K562 (cell line): ENCODE data around the gene SPTLC1. TPM values are rescaled to one million over a fixed set of nuclear protein-coding genes. Genes with fewer than 3 reads are reported as not detected.

Experiments used
- ATAC-seq: fragments of 200-7000 bp; cut with Tn5 transposase; 3 replicates; pipeline ENCODE4 v1.9.1; 2020; ENCODE audit warnings: moderate library complexity
- BruUV-seq: library from RNA; stranded (reverse); fragments of 400-500 nt; replicated peaks from 2 replicates; lab custom pipeline; 2021; lab: Mats Ljungman, UMichigan
- CTCF ChIA-PET: fragments of 300-600 bp; formaldehyde crosslinking; extraction: SDS; loops from one replicate; lab custom pipeline; 2021; ENCODE audit warnings: low intra/inter-chr PET ratio; lab: Yijun Ruan, JAX
- POLR2A ChIA-PET: fragments of 300-600, 350-650 bp; sonication (Branson Sonifier 250); formaldehyde crosslinking; extraction: SDS; loops from one replicate; lab custom pipeline; 2021; ENCODE audit warnings: antibody characterized with exemption, inconsistent platforms; lab: Yijun Ruan, JAX
- DNase-seq, 4 experiments: peaks; one replicate each; pipeline versions ENCODE4 v3.0.0 to v3.0.0-alpha.2; 2011 to 2018; ENCODE audit warnings: low spot score in 3 of 4, mixed read lengths in 3 of 4; ENCODE audit errors: extremely low read depth in 1 of 4
- FAIRE-seq: peaks from 2 replicates; lab custom pipeline; 2011; peaks lifted over from hg19 to GRCh38; lab: Jason Lieb, UNC
- H2AFZ ChIP-seq: 2 replicates; pipeline ENCODE4 v1.6.0; 2011; ENCODE audit warnings: low read depth, low read length, control low read depth, inconsistent platforms
- H3K27ac ChIP-seq: fragments of 200-600 bp; 3 replicates; pipeline ENCODE4 v1.8.0; 2011; ENCODE audit warnings: low read depth, mild to moderate bottlenecking, control low read depth, inconsistent platforms, low read length, moderate library complexity, mixed read lengths; ENCODE audit errors: extremely low read depth
- H3K27me3 ChIP-seq, 2 experiments: fragments of 300-600 bp in 1 of 2; 2 replicates in 1 of 2; 3 replicates in 1 of 2; pipeline versions ENCODE4 v1.6.0 to v1.8.0; 2011; ENCODE audit warnings: inconsistent platforms in 2 of 2, low read length in 2 of 2, mild to moderate bottlenecking in 1 of 2, mixed read lengths in 1 of 2, moderate library complexity in 1 of 2; ENCODE audit not compliant: control insufficient read depth in 2 of 2, insufficient read depth in 2 of 2
- H3K36me3 ChIP-seq: fragments of 300-600 bp; 3 replicates; pipeline ENCODE4 v1.8.0; 2011; ENCODE audit warnings: mild to moderate bottlenecking, low read length, inconsistent platforms; ENCODE audit not compliant: control insufficient read depth, insufficient read depth
- H3K4me1 ChIP-seq, 2 experiments: fragments of 200-600 bp in 1 of 2; replicated peaks in 1 of 2; 2 replicates in 1 of 2; 3 replicates in 1 of 2; pipeline versions ENCODE4 v1.5.1 to v1.8.0; 2011; ENCODE audit warnings: inconsistent platforms in 2 of 2, low read length in 2 of 2, mild to moderate bottlenecking in 1 of 2, mixed read lengths in 1 of 2, moderate library complexity in 1 of 2; ENCODE audit not compliant: control insufficient read depth in 2 of 2, insufficient read depth in 2 of 2
- H3K4me2 ChIP-seq: 2 replicates; pipeline ENCODE4 v1.6.1; 2011; ENCODE audit warnings: low read length, control low read depth, inconsistent platforms, mixed read lengths; ENCODE audit not compliant: insufficient read depth
- H3K4me3 ChIP-seq: fragments of 200-600 bp; sonication (generic), shearing (Covaris generic); 2 replicates; pipeline ENCODE4 v1.5.1; 2016; ENCODE audit warnings: control low read depth, inconsistent platforms
- H3K79me2 ChIP-seq: fragments of 200-600 bp; 3 replicates; pipeline ENCODE4 v1.8.0; 2011; ENCODE audit warnings: low read length, inconsistent platforms; ENCODE audit not compliant: control insufficient read depth, insufficient read depth
- H3K9ac ChIP-seq, 2 experiments: 2 replicates each; pipeline versions ENCODE4 v1.6.0 to v1.6.1; 2011; ENCODE audit warnings: low read depth in 2 of 2, low read length in 2 of 2, control low read depth in 1 of 2, inconsistent platforms in 1 of 2, mild to moderate bottlenecking in 1 of 2, mixed read lengths in 1 of 2; ENCODE audit not compliant: insufficient read depth in 1 of 2
- H3K9me1 ChIP-seq: one replicate; pipeline ENCODE4 v1.6.0; 2011; ENCODE audit warnings: inconsistent platforms, mild to moderate bottlenecking, low read length, moderate library complexity; ENCODE audit not compliant: control insufficient read depth, insufficient read depth
- H3K9me3 ChIP-seq: replicated peaks from 2 replicates; pipeline ENCODE4 v1.5.1; 2011; ENCODE audit warnings: low read depth, low read length, inconsistent platforms; ENCODE audit not compliant: control insufficient read depth, insufficient read depth
- H4K20me1 ChIP-seq: replicated peaks from 2 replicates; pipeline ENCODE4 v1.6.1; 2011; ENCODE audit warnings: low read length, inconsistent platforms, mixed read lengths; ENCODE audit not compliant: control insufficient read depth, insufficient read depth
- CAMTA2 ChIP-seq: fragments of 250-450 bp; sonication (Bioruptor Pico); conservative IDR thresholded peaks from 2 replicates; pipeline ENCODE4 v1.5.1; 2022
- CREB1 ChIP-seq, 2 experiments: sonication (generic) in 1 of 2; formaldehyde crosslinking in 1 of 2; IDR thresholded peaks; 2 replicates each; pipeline versions ENCODE4 v1.6.1 to v1.8.0; 2012 to 2022; ENCODE audit warnings: inconsistent platforms in 1 of 2, mild to moderate bottlenecking in 1 of 2, missing genetic modification reagents in 1 of 2, moderate library complexity in 1 of 2
- CTCFL ChIP-seq: IDR thresholded peaks from 2 replicates; pipeline ENCODE4 v1.6.1; 2011; ENCODE audit warnings: borderline replicate concordance, low read depth, mild to moderate bottlenecking, moderate library complexity, low read length; ENCODE audit not compliant: insufficient read depth, poor library complexity, severe bottlenecking
- CXXC5 ChIP-seq: fragments of 250-450 bp; sonication (Bioruptor Pico); IDR thresholded peaks from 2 replicates; pipeline ENCODE4 v1.8.0; 2022; ENCODE audit warnings: inconsistent platforms, mild to moderate bottlenecking, moderate library complexity
- DEAF1 ChIP-seq: fragments of 450-650 bp; formaldehyde crosslinking; IDR thresholded peaks from 2 replicates; pipeline ENCODE4 v1.4.0; 2020; ENCODE audit warnings: mild to moderate bottlenecking, moderate library complexity
- EP300 ChIP-seq: IDR thresholded peaks from 2 replicates; pipeline ENCODE4 v1.6.1; 2012; ENCODE audit warnings: low read length, improper control_type of control experiment
- GABPB1 ChIP-seq: sonication (generic); formaldehyde crosslinking; IDR thresholded peaks from 2 replicates; pipeline ENCODE4 v1.8.0; 2022; ENCODE audit warnings: mild to moderate bottlenecking, missing genetic modification reagents
- HEY1 ChIP-seq: fragments of 250-450 bp; sonication (Bioruptor Pico); IDR thresholded peaks from 2 replicates; pipeline ENCODE4 v1.5.0; 2020; ENCODE audit warnings: mild to moderate bottlenecking, moderate library complexity, borderline replicate concordance
- KLF16 ChIP-seq: IDR thresholded peaks from 2 replicates; pipeline ENCODE4 v1.6.1; 2016; ENCODE audit warnings: antibody characterized with exemption
- NONO ChIP-seq, 2 experiments: fragments of 200-400 bp in 1 of 2; fragments of 450-650 bp in 1 of 2; formaldehyde crosslinking in 1 of 2; IDR thresholded peaks; 2 replicates each; pipeline ENCODE4 v1.6.1; 2017; ENCODE audit warnings: low read depth in 2 of 2, mild to moderate bottlenecking in 2 of 2, moderate library complexity in 2 of 2, low read length in 1 of 2
- PCBP2 ChIP-seq: fragments of 200-400 bp; formaldehyde crosslinking; IDR thresholded peaks from 2 replicates; pipeline ENCODE4 v1.6.1; 2018; ENCODE audit warnings: low read length, low read depth, mild to moderate bottlenecking, moderate library complexity; ENCODE audit not compliant: poor library complexity, severe bottlenecking
- SMARCC2 ChIP-seq: fragments of 450-650 bp; IDR thresholded peaks from 2 replicates; pipeline ENCODE4 v1.6.1; 2017; ENCODE audit warnings: antibody characterized with exemption, moderate library complexity, mild to moderate bottlenecking, low read depth
- SNAPC5 ChIP-seq: fragments of 250-450 bp; sonication (Bioruptor Pico); IDR thresholded peaks from 2 replicates; pipeline ENCODE4 v1.8.0; 2021; ENCODE audit warnings: moderate library complexity, mild to moderate bottlenecking, inconsistent platforms
- ZBED1 ChIP-seq: IDR thresholded peaks from 2 replicates; pipeline ENCODE4 v1.6.1; 2014
- WGBS: fragments of 100-300 bp; shearing (Covaris generic); methylation state at CpG from one replicate; pipeline ENCODE4 v1.1.6; 2016; ENCODE audit warnings: low coverage, mixed read lengths; ENCODE audit not compliant: insufficient coverage; ENCODE audit errors: missing lambda C conversion rate; 5-methylcytosine and 5-hydroxymethylcytosine counted together
- in situ Hi-C: fragments of 300-500 bp; cut with MboI; formaldehyde crosslinking; loops from 4 replicates; pipeline ENCODE4 v1.15.0; 2018; ENCODE audit warnings: inconsistent platforms, mixed read lengths
- intact Hi-C: fragments of 100-400 bp; cut with micrococcal nuclease; formaldehyde crosslinking; loops from 2 replicates; pipeline ENCODE4 v1.14.2; 2022
- polyA plus RNA-seq, 8 experiments: library from polyadenylated mRNA; depleted of rRNA in 4 of 8; stranded (reverse) in 5 of 8; unstranded in 3 of 8; fragments of >200 nt; fragmentation: Nextera tagmentation in 2 of 8; fragmentation: Illumina TruSeq in 1 of 8; extraction: Ambion mirVana in 2 of 8; extraction: Trizol in 1 of 8; gene quantifications; 2 replicates each; pipeline versions ENCODE4 v1.2.1 to v1.2.3, GENCODE V29; 2011 to 2014; ENCODE audit warnings: inconsistent platforms in 1 of 8, missing spikeins in 1 of 8
- total RNA-seq, 7 experiments: library from RNA; depleted of rRNA in 6 of 7; stranded (reverse); fragments of >200 nt in 6 of 7; fragmentation: Illumina TruSeq in 2 of 7; extraction: Trizol in 2 of 7; gene quantifications; 2 replicates each; pipeline versions ENCODE4 v1.2.1 to v1.2.3, GENCODE V29; 2011 to 2021; ENCODE audit warnings: low replicate concordance in 1 of 7
- TF ChIP-seq, protein P1 (sequence below): fragments of 450-650 bp; conservative IDR thresholded peaks from 2 replicates; pipeline ENCODE4 v1.6.1; 2016; ENCODE audit warnings: missing genetic modification characterization, low read depth, mild to moderate bottlenecking, control low read depth, missing compliant biosample characterization

The SPTLC1 gene
- total and polyA plus RNA-seq, 9 of the 15 experiments (the other 6 are each of a cell fraction or from before 2014, with no cell fraction given): 58.8 to 125 (median 84.5) TPM

DNA sequence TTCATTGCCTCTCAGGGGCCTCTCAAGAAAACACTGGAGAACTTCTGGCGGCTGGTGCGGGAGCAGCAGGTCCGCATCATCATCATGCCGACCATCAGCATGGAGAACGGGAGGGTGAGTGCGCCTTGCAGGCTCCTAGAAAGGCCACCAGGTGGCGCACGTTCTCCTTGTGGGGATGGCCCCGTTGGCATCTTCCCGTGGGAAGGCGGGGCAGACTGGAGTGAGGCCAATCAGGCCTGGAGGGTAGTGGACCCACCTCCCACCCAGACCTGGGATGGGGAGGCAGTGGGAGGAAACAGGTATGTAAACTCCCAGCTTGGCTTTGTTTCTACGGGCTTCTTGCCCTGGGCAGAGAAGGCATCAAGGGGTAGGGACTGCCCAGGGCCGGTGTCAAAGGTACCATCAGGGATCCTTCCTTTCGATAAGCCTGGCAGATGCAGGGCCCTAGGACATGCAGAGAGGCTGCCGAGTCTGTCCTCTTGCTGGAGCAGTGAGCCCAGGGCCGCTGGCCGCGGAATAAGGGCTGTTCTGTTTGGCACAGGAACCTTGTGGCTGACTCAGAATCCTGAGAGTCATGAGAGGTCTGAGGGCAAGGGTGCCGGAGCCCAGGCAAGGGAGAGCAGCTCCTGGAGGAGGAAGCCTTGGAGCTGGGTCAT is 18.9 kb upstream of the SPTLC1 start:
- Histone ChIP-seq H3K4me2 (peak overlapping the region; percentile 30), H3K36me3 (no peaks in the 10 kb centered on the region), H2AFZ (peak overlapping the region; percentile 73), H3K4me1 (peaks cover 0 to 24% of the 10 kb centered on the region in 2 experiments; a peak in 4 of 5 replicates), H3K4me3 (no peak overlapping the region), H3K9me1 (no peaks in the 10 kb centered on the region), H3K79me2 (no peaks in the 10 kb centered on the region), H3K9ac (peak overlapping the region in 1 of 2 experiments; percentile 43; a peak in 1 of 4 replicates), H3K27me3 (peaks cover 0 to 10% of the 10 kb centered on the region in 2 experiments; a peak in 1 of 5 replicates), H3K27ac (no peak overlapping the region), H3K9me3 (0 out of 2 replicates have a peak, but pooled peaks cover 2% of the 10 kb centered on the region), H4K20me1 (no peaks in the 10 kb centered on the region; the same call in 1 of the 2 replicates)
- no TSS peak for BruUV-seq
- DNase-seq (peak; percentile 83 to 87 (median 86)), ATAC-seq (peak; percentile 84), FAIRE-seq (peak; percentile 81)
- in situ Hi-C loops (loop anchor here (10.0 kb wide), 2 partner anchors 301 to 661 kb away; no protein-coding TSS in a partner anchor), intact Hi-C loops (loop anchor here (2.0 to 10.0 kb wide), 3 partner anchors 331 to 657 kb away; no protein-coding TSS in a partner anchor)
- ChIA-PET CTCF (interaction anchor here (1.0 to 1.4 kb wide), 2 partner anchors 305 to 500 kb away, joined by 5 read pairs; no protein-coding TSS in a partner anchor), POLR2A (no interaction called here)
- 18% methylated on average over 19 of the region's 19 CpGs for WGBS
- TF ChIP-seq NONO (IDR thresholded peaks at IDR 0.05; ENCODE audit: low read depth in 2 of 2, low read length in 1 of 2): 0 out of 4 replicates have a peak, but pooled peaks of 1 of the 2 experiments have one; percentile 16
- TF ChIP-seq SMARCC2: no peak
- 0 out of 2 replicates have a peak, but pooled peaks have one; percentile 51 for TF ChIP-seq GABPB1
- no peak for TF ChIP-seq HEY1 (CRISPR knock-in tag)
- TF ChIP-seq, protein P1, sequence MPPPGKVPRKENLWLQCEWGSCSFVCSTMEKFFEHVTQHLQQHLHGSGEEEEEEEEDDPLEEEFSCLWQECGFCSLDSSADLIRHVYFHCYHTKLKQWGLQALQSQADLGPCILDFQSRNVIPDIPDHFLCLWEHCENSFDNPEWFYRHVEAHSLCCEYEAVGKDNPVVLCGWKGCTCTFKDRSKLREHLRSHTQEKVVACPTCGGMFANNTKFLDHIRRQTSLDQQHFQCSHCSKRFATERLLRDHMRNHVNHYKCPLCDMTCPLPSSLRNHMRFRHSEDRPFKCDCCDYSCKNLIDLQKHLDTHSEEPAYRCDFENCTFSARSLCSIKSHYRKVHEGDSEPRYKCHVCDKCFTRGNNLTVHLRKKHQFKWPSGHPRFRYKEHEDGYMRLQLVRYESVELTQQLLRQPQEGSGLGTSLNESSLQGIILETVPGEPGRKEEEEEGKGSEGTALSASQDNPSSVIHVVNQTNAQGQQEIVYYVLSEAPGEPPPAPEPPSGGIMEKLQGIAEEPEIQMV (tag): no peak
- no peak for TF ChIP-seq CTCFL
- TF ChIP-seq KLF16: no peak
- TF ChIP-seq ZBED1: no peak
- TF ChIP-seq DEAF1 (CRISPR knock-in tag): peak; percentile 51; the same call in 1 of the 2 replicates
- TF ChIP-seq CAMTA2 (CRISPR knock-in tag): no peak
- no peak for TF ChIP-seq PCBP2
- TF ChIP-seq EP300: no peak
- TF ChIP-seq CXXC5: no peak
- no peak for TF ChIP-seq SNAPC5 (CRISPR knock-in tag)
- no peak for TF ChIP-seq CREB1 (IDR thresholded peaks at IDR 0.05)
- peak; percentile 47; the same call in 1 of the 2 replicates for TF ChIP-seq CREB1 (CRISPR knock-in tag; IDR thresholded peaks at IDR 0.05)
